ENCODE data around the gene PLXNA4. TPM values are rescaled to one million over a fixed set of nuclear protein-coding genes. Genes with fewer than 3 reads are reported as not detected.

The PLXNA4 gene
- total RNA-seq, 2 experiments from 2014 or later = 0.75 to 0.85 TPM

DNA sequence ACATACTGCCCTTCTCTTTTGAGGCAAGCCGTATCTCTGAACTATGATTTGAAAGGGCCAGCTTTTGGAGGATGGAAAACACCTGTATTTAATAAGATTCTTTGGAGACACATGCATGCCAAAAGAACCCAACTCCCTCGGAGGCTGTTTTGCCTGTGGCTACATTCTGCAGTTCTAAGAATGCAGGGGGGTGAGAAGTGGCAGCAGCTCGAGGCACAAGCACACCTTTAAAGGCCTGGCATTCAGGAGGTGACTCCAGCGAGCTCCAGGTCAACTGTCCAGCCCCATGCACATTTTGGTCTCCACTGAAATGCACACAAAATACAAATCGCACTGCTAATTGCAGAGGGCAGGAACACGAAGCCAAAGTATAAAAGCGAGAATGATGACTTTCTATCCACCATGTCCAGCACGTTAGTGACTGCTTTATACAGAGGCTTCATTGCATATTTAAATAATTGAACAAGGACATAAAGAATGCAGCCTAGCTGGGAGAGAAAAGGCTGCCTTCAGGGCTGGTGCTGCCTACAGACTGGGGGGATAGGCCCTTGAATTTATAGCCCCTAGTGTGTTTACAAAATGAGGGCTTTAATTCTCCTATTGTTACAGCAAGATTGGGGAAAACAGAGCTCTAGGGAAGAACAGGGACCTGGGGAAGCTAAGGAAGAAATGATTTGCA, 359.3 kb downstream of the PLXNA4 start:
- DNase-seq = no peak
- Mint-ChIP-seq H3K27ac (no peak overlapping the region), H3K4me1 (ENCODE audit: low read depth) (no peaks in the 10 kb centered on the region), H3K4me3 (no peak overlapping the region), H3K9me3 (no peaks in the 10 kb centered on the region), H3K27me3 (peaks cover 8% of the 10 kb centered on the region), H3K36me3 (ENCODE audit: low read depth) (no peaks in the 10 kb centered on the region)
- ChIA-PET POLR2A (no interaction called here), CTCF (no interaction called here)
- peaks cover 0 to 9% of the 10 kb centered on the region in 2 experiments for H3K9me3 ChIP-seq (ENCODE audit: control insufficient read depth in 1 of 2, insufficient read depth in 1 of 2, low read length in 2 of 2)
- intact Hi-C loops (cut with DNase I, micrococcal nuclease) = no loop called here
- H3K27me3 ChIP-seq (ENCODE audit: control insufficient read depth in 1 of 2, insufficient read depth in 2 of 2, low read length in 2 of 2) = no peaks in the 10 kb centered on the region
- H3K27ac ChIP-seq (ENCODE audit: low read depth in 1 of 2, low read length in 2 of 2) = no peak overlapping the region
- no peak for ATAC-seq (ENCODE audit: poor library complexity)
- no peak overlapping the region for H3K4me3 ChIP-seq (ENCODE audit: low read length)
- TF ChIP-seq, protein P1, sequence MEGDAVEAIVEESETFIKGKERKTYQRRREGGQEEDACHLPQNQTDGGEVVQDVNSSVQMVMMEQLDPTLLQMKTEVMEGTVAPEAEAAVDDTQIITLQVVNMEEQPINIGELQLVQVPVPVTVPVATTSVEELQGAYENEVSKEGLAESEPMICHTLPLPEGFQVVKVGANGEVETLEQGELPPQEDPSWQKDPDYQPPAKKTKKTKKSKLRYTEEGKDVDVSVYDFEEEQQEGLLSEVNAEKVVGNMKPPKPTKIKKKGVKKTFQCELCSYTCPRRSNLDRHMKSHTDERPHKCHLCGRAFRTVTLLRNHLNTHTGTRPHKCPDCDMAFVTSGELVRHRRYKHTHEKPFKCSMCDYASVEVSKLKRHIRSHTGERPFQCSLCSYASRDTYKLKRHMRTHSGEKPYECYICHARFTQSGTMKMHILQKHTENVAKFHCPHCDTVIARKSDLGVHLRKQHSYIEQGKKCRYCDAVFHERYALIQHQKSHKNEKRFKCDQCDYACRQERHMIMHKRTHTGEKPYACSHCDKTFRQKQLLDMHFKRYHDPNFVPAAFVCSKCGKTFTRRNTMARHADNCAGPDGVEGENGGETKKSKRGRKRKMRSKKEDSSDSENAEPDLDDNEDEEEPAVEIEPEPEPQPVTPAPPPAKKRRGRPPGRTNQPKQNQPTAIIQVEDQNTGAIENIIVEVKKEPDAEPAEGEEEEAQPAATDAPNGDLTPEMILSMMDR (IDR thresholded peaks at IDR 0.05) = no peak
- H3K36me3 ChIP-seq (ENCODE audit: insufficient read depth, low read length) = no peaks in the 10 kb centered on the region
- H3K4me1 ChIP-seq (ENCODE audit: insufficient read depth, low read length) = no peaks in the 10 kb centered on the region

DNA sequence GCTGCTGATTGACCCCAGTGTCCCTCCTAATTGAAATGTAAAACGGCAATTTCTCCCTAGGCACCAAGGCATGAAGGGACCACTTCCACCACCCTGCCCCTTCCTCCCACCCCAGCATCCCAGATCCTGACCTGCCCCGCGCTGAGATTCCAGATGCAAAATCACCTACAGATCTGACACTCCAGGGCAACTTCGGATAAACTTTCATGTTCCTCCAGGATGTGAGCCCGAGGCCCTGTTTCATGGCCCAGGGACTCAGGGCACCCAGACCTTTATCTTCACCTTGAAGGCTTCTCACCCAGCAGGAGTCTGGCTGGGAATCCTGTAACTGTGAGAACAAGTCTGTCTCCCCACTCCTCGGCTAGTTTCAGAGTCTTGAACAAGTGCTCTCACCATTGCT, 361.8 kb downstream of the PLXNA4 start:
- H3K27me3 Mint-ChIP-seq = peaks cover 8% of the 10 kb centered on the region
- no peaks in the 10 kb centered on the region for H3K4me1 Mint-ChIP-seq (ENCODE audit: low read depth)
- H3K9me3 Mint-ChIP-seq = no peaks in the 10 kb centered on the region
- H3K4me3 Mint-ChIP-seq = no peak overlapping the region
- H3K9me3 ChIP-seq (ENCODE audit: control insufficient read depth in 1 of 2, insufficient read depth in 1 of 2, low read length in 2 of 2) = peaks cover 0 to 17% of the 10 kb centered on the region in 2 experiments
- no peak for DNase-seq
- no peaks in the 10 kb centered on the region for H3K36me3 Mint-ChIP-seq (ENCODE audit: low read depth)
- no peak overlapping the region for H3K27ac ChIP-seq (ENCODE audit: low read depth in 1 of 2, low read length in 2 of 2)
- H3K4me3 ChIP-seq (ENCODE audit: low read length) = no peak overlapping the region
- TF ChIP-seq, protein P1 (IDR thresholded peaks at IDR 0.05) = no peak
- CTCF ChIA-PET = no interaction called here
- intact Hi-C loops (cut with DNase I, micrococcal nuclease) = no loop called here
- no peak overlapping the region for H3K27ac Mint-ChIP-seq
- POLR2A ChIA-PET = no interaction called here
- no peak for ATAC-seq (ENCODE audit: poor library complexity)
- H3K4me1 ChIP-seq (ENCODE audit: insufficient read depth, low read length) = no peaks in the 10 kb centered on the region
- no peaks in the 10 kb centered on the region for H3K27me3 ChIP-seq (ENCODE audit: control insufficient read depth in 1 of 2, insufficient read depth in 2 of 2, low read length in 2 of 2)
- H3K36me3 ChIP-seq (ENCODE audit: insufficient read depth, low read length) = no peaks in the 10 kb centered on the region

DNA sequence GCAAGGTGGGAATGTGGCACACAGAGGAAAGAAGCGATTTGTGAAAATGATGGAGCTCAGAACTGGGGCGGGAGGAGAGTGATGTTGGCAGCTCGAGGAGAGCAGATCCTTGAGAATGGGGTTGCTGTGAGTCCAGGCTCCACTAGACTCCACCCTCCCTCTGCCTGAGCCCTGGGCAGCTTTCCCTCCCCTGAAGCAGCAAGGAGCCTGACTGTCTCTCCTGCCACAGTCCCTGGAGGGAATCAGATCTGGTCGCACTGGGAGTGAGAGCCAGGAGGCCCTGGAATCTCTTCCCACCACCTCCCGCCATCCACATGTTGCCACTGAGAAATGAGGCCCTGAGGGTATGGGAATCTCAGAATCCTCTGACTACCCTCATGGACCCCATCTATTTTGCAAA, 362.7 kb downstream of the PLXNA4 start:
- Histone ChIP-seq H3K27me3 (ENCODE audit: control insufficient read depth in 1 of 2, insufficient read depth in 2 of 2, low read length in 2 of 2) (no peaks in the 10 kb centered on the region), H3K36me3 (ENCODE audit: insufficient read depth, low read length) (no peaks in the 10 kb centered on the region), H3K9me3 (ENCODE audit: control insufficient read depth in 1 of 2, insufficient read depth in 1 of 2, low read length in 2 of 2) (peaks cover 0 to 17% of the 10 kb centered on the region in 2 experiments), H3K27ac (ENCODE audit: low read depth in 1 of 2, low read length in 2 of 2) (no peak overlapping the region), H3K4me3 (ENCODE audit: low read length) (no peak overlapping the region), H3K4me1 (ENCODE audit: insufficient read depth, low read length) (no peaks in the 10 kb centered on the region)
- ChIA-PET CTCF (no interaction called here), POLR2A (no interaction called here)
- TF ChIP-seq, protein P1 (IDR thresholded peaks at IDR 0.05) = no peak
- Mint-ChIP-seq H3K36me3 (ENCODE audit: low read depth) (no peaks in the 10 kb centered on the region), H3K9me3 (no peaks in the 10 kb centered on the region), H3K4me1 (ENCODE audit: low read depth) (no peaks in the 10 kb centered on the region), H3K27ac (no peak overlapping the region), H3K4me3 (no peak overlapping the region), H3K27me3 (peaks cover 8% of the 10 kb centered on the region)
- intact Hi-C loops (cut with DNase I, micrococcal nuclease) = no loop called here
- ATAC-seq (ENCODE audit: poor library complexity) (no peak), DNase-seq (no peak)

Data from CD4-positive, alpha-beta T cell (primary cell).